ENCODE measurements around the gene SLC24A3.
"Not testable (repeated sequence)": the region's sequence is repeated elsewhere in the genome, so short reads cannot be mapped to it uniquely, and the experiment has no call there.

The SLC24A3 gene

GRCh38 chr20:19633985-19634384 lies 421.5 kb downstream of the SLC24A3 start:
- TF ChIP-seq ZNF384 (IDR thresholded peaks at IDR 0.05), result no peak
- no peak for TF ChIP-seq FOXA1 (IDR thresholded peaks at IDR 0.05)
- no peak for TF ChIP-seq ARNT (IDR thresholded peaks at IDR 0.05)
- TF ChIP-seq LEF1 (IDR thresholded peaks at IDR 0.05; ENCODE audit: borderline replicate concordance), result no peak
- TF ChIP-seq CTBP1 (IDR thresholded peaks at IDR 0.05; ENCODE audit: borderline replicate concordance), result no peak
- TF ChIP-seq L3MBTL2 (conservative IDR thresholded peaks at IDR 0.05), result no peak
- TF ChIP-seq FOXM1 (IDR thresholded peaks at IDR 0.05; ENCODE audit: borderline replicate concordance), result no peak
- no peak for TF ChIP-seq NFRKB (IDR thresholded peaks at IDR 0.05)
- TF ChIP-seq PKNOX1 (IDR thresholded peaks at IDR 0.05), result no peak
- TF ChIP-seq HDGF (IDR thresholded peaks at IDR 0.05; ENCODE audit: borderline replicate concordance), result no peak
- no peak for TF ChIP-seq TARDBP (IDR thresholded peaks at IDR 0.05)
- TF ChIP-seq SUZ12 (IDR thresholded peaks at IDR 0.05), result no peak
- TF ChIP-seq SP1 (IDR thresholded peaks at IDR 0.05), result no peak
- no peak for TF ChIP-seq BHLHE40 (IDR thresholded peaks at IDR 0.05; ENCODE audit: borderline replicate concordance)
- TF ChIP-seq ELF4 (IDR thresholded peaks at IDR 0.05), result no peak
- ChIA-PET CTCF (no interaction called here), POLR2A (no interaction called here)
- DNase-seq (ENCODE audit: extremely low spot score), result no peak

DNA sequence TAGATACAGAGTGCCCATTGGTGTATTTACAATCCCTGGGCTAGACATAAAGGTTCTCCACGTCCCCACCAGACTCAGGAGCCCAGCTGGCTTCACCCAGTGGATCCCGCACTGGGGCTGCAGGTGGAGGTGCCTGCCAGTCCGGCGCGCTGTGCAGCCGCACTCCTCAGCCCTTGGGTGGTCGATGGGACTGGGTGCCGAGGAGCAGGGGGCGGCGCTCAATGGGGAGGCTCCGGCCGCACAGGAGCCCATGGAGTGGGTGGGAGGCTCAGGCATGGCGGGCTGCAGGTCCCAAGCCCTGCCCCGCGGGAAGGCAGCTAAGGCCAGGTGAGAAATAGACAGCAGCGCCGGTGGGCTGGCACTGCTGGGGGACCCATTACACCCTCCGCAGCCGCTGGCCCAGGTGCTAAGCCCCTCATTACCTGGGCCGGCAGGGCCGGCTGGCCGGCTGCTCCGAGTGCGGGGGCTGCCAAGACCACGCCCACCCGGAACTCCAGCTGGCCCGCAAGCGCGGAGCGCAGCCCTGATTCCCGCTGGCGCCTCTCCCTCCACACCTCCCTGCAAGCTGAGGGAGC lies 427.1 kb downstream of the SLC24A3 start:
- CTCF ChIA-PET, result interaction anchor here (0.7 kb wide), 1 partner anchor 7 kb away, joined by 3 read pairs; no protein-coding TSS in a partner anchor
- DNase-seq (ENCODE audit: extremely low spot score); POLR2A ChIA-PET: not testable (repeated sequence)

GRCh38 chr20:19642860-19643259 lies 430.4 kb downstream of the SLC24A3 start:
- DNase-seq (ENCODE audit: extremely low spot score), result no peak
- ChIA-PET CTCF (interaction anchor here (0.7 kb wide), 1 partner anchor 523 kb away, joined by 3 read pairs; no protein-coding TSS in a partner anchor), POLR2A (no interaction called here)
- TF ChIP-seq PKNOX1 (IDR thresholded peaks at IDR 0.05) (no peak), HDGF (IDR thresholded peaks at IDR 0.05; ENCODE audit: borderline replicate concordance) (no peak), TARDBP (IDR thresholded peaks at IDR 0.05) (no peak), FOXK2 (IDR thresholded peaks at IDR 0.05) (no peak), L3MBTL2 (conservative IDR thresholded peaks at IDR 0.05) (no peak), SP1 (IDR thresholded peaks at IDR 0.05) (no peak), BHLHE40 (IDR thresholded peaks at IDR 0.05; ENCODE audit: borderline replicate concordance) (no peak), ZNF384 (IDR thresholded peaks at IDR 0.05) (no peak), SUZ12 (IDR thresholded peaks at IDR 0.05) (no peak), LEF1 (IDR thresholded peaks at IDR 0.05; ENCODE audit: borderline replicate concordance) (no peak), FOXA1 (IDR thresholded peaks at IDR 0.05) (no peak), ELF4 (IDR thresholded peaks at IDR 0.05) (no peak), ARNT (IDR thresholded peaks at IDR 0.05) (no peak), CTBP1 (IDR thresholded peaks at IDR 0.05; ENCODE audit: borderline replicate concordance) (no peak), NFRKB (IDR thresholded peaks at IDR 0.05) (no peak), FOXM1 (IDR thresholded peaks at IDR 0.05; ENCODE audit: borderline replicate concordance) (no peak)

DNA sequence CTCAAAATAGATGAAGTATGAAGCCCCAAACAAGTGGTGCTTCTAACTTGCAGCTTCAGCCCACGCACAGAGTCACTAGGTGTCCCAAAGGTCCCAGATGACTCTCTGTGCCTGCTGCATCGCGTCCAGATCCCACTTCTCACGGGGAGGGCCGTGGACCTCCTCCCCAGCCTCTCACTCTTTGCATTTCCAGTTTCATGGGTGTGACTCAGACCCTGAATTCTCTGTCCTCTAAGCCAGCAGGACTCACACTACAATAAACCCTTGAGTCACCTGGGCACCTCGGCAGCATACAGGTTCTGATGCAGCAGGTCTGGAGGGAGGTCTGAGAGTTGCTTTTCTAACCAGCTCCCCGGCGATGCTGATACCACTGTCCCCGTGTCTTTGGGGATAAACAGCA lies 431.6 kb downstream of the SLC24A3 start:
- DNase-seq (ENCODE audit: extremely low spot score), result no peak
- CTCF ChIA-PET, result no interaction called here
- POLR2A ChIA-PET, result no interaction called here
- TF ChIP-seq NFRKB (IDR thresholded peaks at IDR 0.05) (no peak), PKNOX1 (IDR thresholded peaks at IDR 0.05) (no peak), HDGF (IDR thresholded peaks at IDR 0.05; ENCODE audit: borderline replicate concordance) (no peak), L3MBTL2 (conservative IDR thresholded peaks at IDR 0.05) (no peak), BHLHE40 (IDR thresholded peaks at IDR 0.05; ENCODE audit: borderline replicate concordance) (no peak), ZNF384 (IDR thresholded peaks at IDR 0.05) (no peak)

GRCh38 chr20:19646963-19647362 lies 434.5 kb downstream of the SLC24A3 start:
- ChIA-PET POLR2A (no interaction called here), CTCF (interaction anchor here (0.6 kb wide), 1 partner anchor 8 kb away, joined by 3 read pairs; no protein-coding TSS in a partner anchor)
- TF ChIP-seq FOXK2 (IDR thresholded peaks at IDR 0.05) (no peak), BHLHE40 (IDR thresholded peaks at IDR 0.05; ENCODE audit: borderline replicate concordance) (no peak), CTBP1 (IDR thresholded peaks at IDR 0.05; ENCODE audit: borderline replicate concordance) (no peak), FOXM1 (IDR thresholded peaks at IDR 0.05; ENCODE audit: borderline replicate concordance) (no peak), TARDBP (IDR thresholded peaks at IDR 0.05) (no peak), ELF4 (IDR thresholded peaks at IDR 0.05) (no peak), SP1 (IDR thresholded peaks at IDR 0.05) (no peak), FOXA1 (IDR thresholded peaks at IDR 0.05) (no peak), L3MBTL2 (conservative IDR thresholded peaks at IDR 0.05) (no peak), LEF1 (IDR thresholded peaks at IDR 0.05; ENCODE audit: borderline replicate concordance) (no peak), SUZ12 (IDR thresholded peaks at IDR 0.05) (no peak), HDGF (IDR thresholded peaks at IDR 0.05; ENCODE audit: borderline replicate concordance) (no peak), ZNF384 (IDR thresholded peaks at IDR 0.05) (no peak), NFRKB (IDR thresholded peaks at IDR 0.05) (no peak), PKNOX1 (IDR thresholded peaks at IDR 0.05) (no peak), ARNT (IDR thresholded peaks at IDR 0.05) (no peak)
- DNase-seq (ENCODE audit: extremely low spot score), result no peak

DNA sequence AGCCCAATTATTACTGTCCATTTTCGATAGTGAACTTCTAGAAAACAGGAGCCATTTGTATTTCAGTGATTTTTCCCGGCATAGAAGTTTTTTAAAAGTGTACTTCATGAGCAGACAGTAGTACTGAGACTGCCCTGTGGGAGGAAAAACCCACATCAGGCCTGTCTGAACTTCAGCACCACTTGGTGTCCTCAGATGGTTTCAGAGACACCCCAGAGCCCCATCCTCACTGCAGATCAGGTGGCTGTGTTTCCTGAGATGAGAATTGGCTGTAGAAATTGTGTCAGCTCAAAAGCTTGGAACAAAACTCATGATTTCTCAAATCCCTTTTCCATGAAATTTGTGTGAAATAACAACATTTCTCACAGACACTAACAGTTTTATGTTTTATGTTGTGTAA lies 435.6 kb downstream of the SLC24A3 start:
- DNase-seq (ENCODE audit: extremely low spot score), result no peak
- ChIA-PET POLR2A (no interaction called here), CTCF (no interaction called here)
- TF ChIP-seq SP1 (IDR thresholded peaks at IDR 0.05), result no peak
- no peak for TF ChIP-seq BHLHE40 (IDR thresholded peaks at IDR 0.05; ENCODE audit: borderline replicate concordance)
- TF ChIP-seq TARDBP (IDR thresholded peaks at IDR 0.05), result no peak
- no peak for TF ChIP-seq L3MBTL2 (conservative IDR thresholded peaks at IDR 0.05)
- TF ChIP-seq FOXM1 (IDR thresholded peaks at IDR 0.05; ENCODE audit: borderline replicate concordance), result no peak
- TF ChIP-seq FOXK2 (IDR thresholded peaks at IDR 0.05), result no peak
- no peak for TF ChIP-seq ELF4 (IDR thresholded peaks at IDR 0.05)
- no peak for TF ChIP-seq SUZ12 (IDR thresholded peaks at IDR 0.05)
